ACC112 (cell line): ENCODE measurements around the gene PIF1.
A peak's percentile ranks its signal among the peaks of the same experiment; 100 is the strongest.
"Not testable (repeated sequence)": the region's sequence is repeated elsewhere in the genome, so short reads cannot be mapped to it uniquely, and the experiment has no call there.

Experiments
- H2AFZ ChIP-seq: fragments of 200-600 bp; sonication (generic); one replicate; pipeline ENCODE4 v1.6.0; 2017; ENCODE audit warnings: antibody characterized with exemption, low read length; ENCODE audit not compliant: unreplicated experiment
- H3K27ac ChIP-seq: fragments of 200-600 bp; sonication (generic); 2 replicates; pipeline ENCODE4 v1.5.1; 2014; ENCODE audit warnings: low read depth, mild to moderate bottlenecking, antibody characterized with exemption, low read length, moderate library complexity
- H3K27me3 ChIP-seq: fragments of 200-600 bp; sonication (generic); 2 replicates; pipeline ENCODE4 v1.6.1; 2014; ENCODE audit warnings: mild to moderate bottlenecking, antibody characterized with exemption, low read length, moderate library complexity, mixed read lengths; ENCODE audit not compliant: insufficient read depth
- H3K36me3 ChIP-seq: fragments of 200-600 bp; sonication (generic); 2 replicates; pipeline ENCODE4 v1.6.1; 2016; ENCODE audit warnings: mild to moderate bottlenecking, antibody characterized with exemption, low read length, moderate library complexity, mixed read lengths; ENCODE audit not compliant: insufficient read depth
- H3K4me1 ChIP-seq: fragments of 200-600 bp; sonication (generic); one replicate; pipeline ENCODE4 v1.6.1; 2016; ENCODE audit warnings: low read length, mixed read lengths; ENCODE audit not compliant: insufficient read depth, unreplicated experiment, control insufficient read depth
- H3K4me3 ChIP-seq: fragments of 200-600 bp; sonication (generic); 2 replicates; pipeline ENCODE4 v1.5.1; 2014; ENCODE audit warnings: mild to moderate bottlenecking, low read depth, low read length
- H3K79me2 ChIP-seq: fragments of 200-600 bp; sonication (generic); one replicate; pipeline ENCODE4 v1.6.0; 2016; ENCODE audit warnings: low read length; ENCODE audit not compliant: control insufficient read depth, unreplicated experiment, insufficient read depth

Gene PIF1

DNA sequence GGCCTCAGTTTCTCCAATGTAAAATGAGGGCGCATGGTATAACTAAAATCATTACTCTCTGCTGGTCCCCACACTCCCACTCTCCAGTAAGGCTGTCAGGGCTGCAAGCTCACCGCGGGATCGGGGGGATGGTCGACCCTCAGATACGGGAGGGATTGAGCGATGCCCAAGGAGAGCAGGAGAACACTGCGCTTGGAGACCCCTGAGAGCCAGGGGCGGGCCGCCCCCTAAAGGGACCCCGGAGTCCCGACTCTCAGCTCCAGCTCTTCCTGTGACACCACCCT, 15.6 kb upstream of the PIF1 start:
- Histone ChIP-seq H3K36me3 (no peaks in the 10 kb centered on the region), H3K79me2 (peaks cover 43% of the 10 kb centered on the region), H3K27ac (peak overlapping the region; percentile 73), H3K4me3 (peak overlapping the region; percentile 76), H2AFZ (peak overlapping the region; percentile 10), H3K4me1 (peaks cover 32% of the 10 kb centered on the region), H3K27me3 (no peaks in the 10 kb centered on the region)

DNA sequence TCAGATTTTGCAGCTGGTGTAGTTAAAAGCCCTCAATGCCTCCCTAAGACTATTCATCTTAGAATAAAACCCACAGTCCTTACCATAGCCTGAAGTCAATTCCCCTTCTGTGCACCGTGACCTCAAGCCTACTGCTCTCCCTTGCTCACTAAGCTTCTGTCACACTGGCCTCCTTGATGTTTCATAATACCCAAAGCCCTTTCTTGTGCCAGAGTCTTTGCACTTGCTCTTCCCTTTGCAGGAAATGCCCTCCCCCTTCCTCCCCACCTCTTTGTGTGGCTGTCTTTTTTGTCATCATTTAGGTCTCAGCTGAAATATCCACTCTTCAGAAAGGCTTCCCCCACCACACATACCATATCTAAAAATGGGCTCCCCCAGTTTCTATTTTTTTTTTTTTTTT, 12.1 kb upstream of the PIF1 start:
- H3K4me1 ChIP-seq: peaks cover 14% of the 10 kb centered on the region

DNA sequence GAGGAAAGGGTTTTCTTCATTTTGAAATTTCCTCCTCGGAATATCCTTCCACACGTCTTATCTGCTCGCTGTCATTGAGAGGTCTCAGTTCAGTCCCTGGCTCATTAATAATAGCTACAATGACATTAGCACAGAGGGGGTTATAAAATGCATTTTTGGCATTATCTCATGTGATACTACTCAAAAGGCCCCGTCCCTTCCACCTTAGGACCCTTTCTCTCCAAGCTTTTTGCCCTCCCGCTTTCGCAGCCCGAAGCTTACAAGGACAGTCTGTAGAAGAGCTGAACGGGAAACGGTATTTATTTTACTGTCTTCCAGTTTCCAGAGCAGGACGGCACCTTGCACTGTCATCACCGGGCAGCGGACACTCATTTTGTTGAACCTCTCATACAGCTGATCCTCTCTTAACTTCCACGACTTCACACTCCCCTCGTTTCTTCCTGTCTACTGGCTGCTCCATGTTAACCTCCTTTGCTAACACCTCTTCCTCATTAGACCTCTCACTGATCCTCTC, 10.6 kb upstream of the PIF1 start:
- no peak overlapping the region for H3K27ac ChIP-seq
- peak overlapping the region; percentile 36; the same call in 1 of the 2 replicates for H3K4me3 ChIP-seq
- no peaks in the 10 kb centered on the region for H3K79me2 ChIP-seq
- peaks cover 14% of the 10 kb centered on the region for H3K4me1 ChIP-seq
- H2AFZ ChIP-seq: peak overlapping the region; percentile 86
- no peaks in the 10 kb centered on the region for H3K36me3 ChIP-seq
- no peaks in the 10 kb centered on the region for H3K27me3 ChIP-seq

More for the DNA sequence above, 12.1 kb upstream of the PIF1 start:
- peaks cover 8% of the 10 kb centered on the region for H3K79me2 ChIP-seq
- H3K27ac ChIP-seq: no peak overlapping the region
- no peaks in the 10 kb centered on the region for H3K36me3 ChIP-seq
- H3K4me3 ChIP-seq: no peak overlapping the region
- no peaks in the 10 kb centered on the region for H3K27me3 ChIP-seq
- no peak overlapping the region for H2AFZ ChIP-seq

GRCh38 chr15:64833690-64834089, 8.2 kb upstream of the PIF1 start:
- H3K27ac ChIP-seq: no peak overlapping the region
- no peaks in the 10 kb centered on the region for H3K36me3 ChIP-seq
- H3K79me2 ChIP-seq: no peaks in the 10 kb centered on the region
- no peaks in the 10 kb centered on the region for H3K27me3 ChIP-seq
- peaks cover 8% of the 10 kb centered on the region for H3K4me1 ChIP-seq
- no peak overlapping the region for H3K4me3 ChIP-seq
- H2AFZ ChIP-seq: no peak overlapping the region

DNA sequence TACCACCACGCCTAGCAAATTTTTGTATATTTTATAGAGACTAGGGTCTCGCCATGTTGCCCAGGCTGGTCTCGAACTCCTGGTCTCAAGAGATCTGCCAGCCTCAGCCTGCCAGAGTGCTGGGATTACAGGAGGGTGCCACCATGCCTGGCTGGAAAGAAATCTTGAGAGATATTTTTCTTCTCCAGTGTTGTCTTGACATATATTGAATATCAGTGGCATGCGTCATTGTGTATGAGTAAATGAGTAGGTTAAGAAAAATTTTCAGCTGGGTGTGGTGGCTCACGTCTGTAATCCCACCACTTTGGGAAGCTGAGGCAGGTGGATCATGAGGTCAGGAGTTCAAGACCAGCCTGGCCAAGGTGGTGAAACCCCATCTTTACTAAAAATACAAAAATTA, 3.5 kb upstream of the PIF1 start:
- H2AFZ ChIP-seq: no peak overlapping the region
- H3K27ac ChIP-seq: no peak overlapping the region
- H3K36me3 ChIP-seq: no peaks in the 10 kb centered on the region
- H3K79me2 ChIP-seq: peaks cover 8% of the 10 kb centered on the region
- H3K4me3 ChIP-seq: no peak overlapping the region
- H3K4me1 ChIP-seq: peaks cover 4% of the 10 kb centered on the region
- no peaks in the 10 kb centered on the region for H3K27me3 ChIP-seq

DNA sequence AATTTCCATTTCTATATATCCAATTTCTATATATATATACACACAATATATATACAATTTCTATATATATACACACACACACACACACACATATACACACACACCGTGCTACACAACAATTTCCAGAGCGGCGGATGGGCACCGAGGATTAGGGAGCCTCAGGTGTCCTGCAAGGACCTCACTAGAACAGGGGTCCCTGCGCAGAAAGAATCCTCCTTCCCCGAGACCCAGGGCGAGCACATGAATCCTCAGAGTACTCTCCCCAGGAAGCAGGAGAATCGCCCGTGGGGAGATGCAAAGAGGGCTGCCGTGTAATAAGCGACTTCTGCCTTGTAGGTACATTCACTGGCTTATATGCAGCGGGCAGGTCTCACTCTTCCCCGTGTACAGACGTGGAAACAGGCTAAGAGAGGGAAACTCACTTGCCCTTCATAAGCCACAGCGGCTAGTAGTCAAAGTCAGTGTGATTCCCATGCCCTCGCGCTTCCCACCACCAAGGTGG, 467 bp downstream of the PIF1 start:
- peaks cover 20% of the 10 kb centered on the region for H3K79me2 ChIP-seq
- H3K27ac ChIP-seq: no peak overlapping the region
- peak overlapping the region; percentile 85 for H3K4me3 ChIP-seq
- H3K4me1 ChIP-seq: peaks cover 4% of the 10 kb centered on the region
- no peaks in the 10 kb centered on the region for H3K27me3 ChIP-seq
- H3K36me3 ChIP-seq: no peaks in the 10 kb centered on the region; the same call in 1 of the 2 replicates
- peak overlapping the region; percentile 15 for H2AFZ ChIP-seq

GRCh38 chr15:64816452-64816851, 9.0 kb downstream of the PIF1 start:
- no peaks in the 10 kb centered on the region for H3K27me3 ChIP-seq
- no peaks in the 10 kb centered on the region for H3K79me2 ChIP-seq
- H2AFZ ChIP-seq: no peak overlapping the region
- no peaks in the 10 kb centered on the region for H3K4me1 ChIP-seq
- H3K27ac ChIP-seq: no peak overlapping the region
- H3K36me3 ChIP-seq: no peaks in the 10 kb centered on the region; the same call in 1 of the 2 replicates
- H3K4me3 ChIP-seq: no peak overlapping the region

DNA sequence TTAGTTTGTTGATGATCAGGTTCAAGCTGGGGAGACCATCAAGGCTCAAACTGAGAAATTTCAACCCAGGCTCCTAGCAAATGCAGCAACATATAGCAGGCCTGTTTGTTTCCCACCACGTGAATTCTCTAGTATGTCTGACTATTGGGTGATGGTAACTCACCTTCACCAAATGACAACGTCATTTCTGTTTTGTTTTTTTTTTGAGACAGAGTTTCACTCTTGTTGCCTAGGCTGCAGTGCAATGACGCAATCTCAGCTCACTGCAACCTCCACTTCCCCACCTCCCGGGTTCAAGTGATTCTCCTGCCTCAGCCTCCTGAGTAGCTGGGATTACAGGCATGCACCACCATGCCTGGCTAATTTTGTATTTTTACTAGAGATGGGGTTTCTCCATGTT, 10.5 kb downstream of the PIF1 start:
- H3K79me2 ChIP-seq, H3K27me3 ChIP-seq, H2AFZ ChIP-seq, H3K4me1 ChIP-seq, H3K27ac ChIP-seq, H3K4me3 ChIP-seq, H3K36me3 ChIP-seq: not testable (repeated sequence)

GRCh38 chr15:64814283-64814682, 11.2 kb downstream of the PIF1 start:
- not testable (repeated sequence) for H3K27ac ChIP-seq, H3K36me3 ChIP-seq, H3K79me2 ChIP-seq, H3K4me1 ChIP-seq, H3K27me3 ChIP-seq, H3K4me3 ChIP-seq, H2AFZ ChIP-seq

DNA sequence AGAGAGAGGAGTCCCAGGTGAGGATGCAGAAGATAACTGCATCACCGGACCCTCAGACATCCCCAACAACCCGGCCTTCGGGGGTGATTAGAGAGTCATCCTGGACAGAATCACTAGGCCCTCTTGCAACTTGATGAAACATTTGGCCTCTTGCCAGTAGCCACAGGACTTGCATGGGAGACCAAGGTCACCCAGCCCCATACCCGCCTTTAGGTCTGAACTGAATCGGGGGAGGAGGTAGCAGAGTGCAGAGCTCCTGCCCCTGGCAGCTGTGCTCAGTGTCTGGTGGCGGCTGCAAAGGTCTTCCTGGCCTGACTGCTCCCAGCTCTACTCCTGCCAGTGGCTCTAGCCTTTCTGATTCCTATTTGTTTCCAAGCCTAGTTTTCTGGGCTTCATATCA, 12.4 kb downstream of the PIF1 start:
- Histone ChIP-seq H3K4me1 (peaks cover 5% of the 10 kb centered on the region), H3K36me3 (no peaks in the 10 kb centered on the region), H3K79me2 (no peaks in the 10 kb centered on the region), H2AFZ (no peak overlapping the region), H3K27me3 (no peaks in the 10 kb centered on the region), H3K4me3 (no peak overlapping the region), H3K27ac (no peak overlapping the region)

- Histone ChIP-seq H3K27ac (no peak overlapping the region), H3K4me1 (peaks cover 5% of the 10 kb centered on the region), H3K36me3 (no peaks in the 10 kb centered on the region), H3K4me3 (no peak overlapping the region), H3K27me3 (no peaks in the 10 kb centered on the region), H2AFZ (no peak overlapping the region), H3K79me2 (no peaks in the 10 kb centered on the region)
Measured at GRCh38 chr15:64810497-64811326, 14.7 kb downstream of the PIF1 start.
